GM19099 (cell line): ENCODE data around the gene FRMD4B.

Source experiments
- POLR2A ChIP-seq: IDR thresholded peaks from 3 replicates; pipeline ENCODE4 v1.6.1; 2011; ENCODE audit warnings: low read depth; ENCODE audit not compliant: insufficient read length; ENCODE audit errors: extremely low read depth

The FRMD4B gene

GRCh38 chr3:69294014-69294766 lies 91.7 kb downstream of the FRMD4B start:
- no peak for TF ChIP-seq POLR2A

GRCh38 chr3:69292959-69293574 lies 92.8 kb downstream of the FRMD4B start:
- TF ChIP-seq POLR2A = no peak

GRCh38 chr3:69292185-69292584 lies 93.7 kb downstream of the FRMD4B start:
- no peak for TF ChIP-seq POLR2A

- TF ChIP-seq POLR2A = no peak
These were observed 95.5 kb downstream of the FRMD4B start for GRCh38 chr3:69290430-69290829.

GRCh38 chr3:69290006-69290405 lies 95.9 kb downstream of the FRMD4B start:
- no peak for TF ChIP-seq POLR2A

- no peak for TF ChIP-seq POLR2A
These were observed 97.6 kb downstream of the FRMD4B start for GRCh38 chr3:69288161-69288895.

GRCh38 chr3:69283913-69284611 lies 101.8 kb downstream of the FRMD4B start:
- no peak for TF ChIP-seq POLR2A

- TF ChIP-seq POLR2A = no peak
These were observed 102.4 kb downstream of the FRMD4B start for GRCh38 chr3:69283496-69283895.

GRCh38 chr3:69282181-69282580 lies 103.7 kb downstream of the FRMD4B start:
- no peak for TF ChIP-seq POLR2A

GRCh38 chr3:69276884-69277283 lies 109.0 kb downstream of the FRMD4B start:
- no peak for TF ChIP-seq POLR2A

- TF ChIP-seq POLR2A = no peak
These were observed 112.0 kb downstream of the FRMD4B start for GRCh38 chr3:69273896-69274295.

- TF ChIP-seq POLR2A = no peak
These were observed 113.3 kb downstream of the FRMD4B start for GRCh38 chr3:69272556-69272955.

GRCh38 chr3:69271098-69271497 lies 114.8 kb downstream of the FRMD4B start:
- TF ChIP-seq POLR2A = no peak

- no peak for TF ChIP-seq POLR2A
These were observed 119.3 kb downstream of the FRMD4B start for GRCh38 chr3:69266585-69266984.

- TF ChIP-seq POLR2A = no peak
These were observed 125.6 kb downstream of the FRMD4B start for GRCh38 chr3:69260216-69260787.
